Loucy (cell line): ENCODE measurements around the gene SEL1L.

ENCODE experiments used
- H2AFZ ChIP-seq: fragments of 200-600 bp; sonication (generic); 2 replicates; pipeline ENCODE4 v1.6.0; 2016; ENCODE audit warnings: antibody characterized with exemption, mild to moderate bottlenecking, low read length, moderate library complexity
- H3F3A ChIP-seq: fragments of 200-600 bp; 2 replicates; pipeline ENCODE4 v1.6.0; 2016; ENCODE audit warnings: antibody characterized with exemption, low read depth, mild to moderate bottlenecking
- H3K27me3 ChIP-seq: fragments of 200-600 bp; sonication (generic); 2 replicates; pipeline ENCODE4 v1.6.1; 2014; ENCODE audit warnings: low read length, mild to moderate bottlenecking; ENCODE audit not compliant: insufficient read depth, poor library complexity, severe bottlenecking
- H3K36me3 ChIP-seq: fragments of 200-600 bp; sonication (generic); 2 replicates; pipeline ENCODE4 v1.6.1; 2016; ENCODE audit warnings: low read length; ENCODE audit not compliant: insufficient read depth
- H3K4me1 ChIP-seq: fragments of 200-600 bp; sonication (generic); 2 replicates; pipeline ENCODE4 v1.5.1; 2014; ENCODE audit warnings: low read length, mild to moderate bottlenecking; ENCODE audit not compliant: insufficient read depth, poor library complexity, severe bottlenecking
- H3K4me2 ChIP-seq: fragments of 200-600 bp; sonication (generic); 2 replicates; pipeline ENCODE4 v1.6.0; 2014; ENCODE audit warnings: antibody characterized with exemption, low read length, low read depth, mild to moderate bottlenecking; ENCODE audit not compliant: poor library complexity, severe bottlenecking
- H3K4me3 ChIP-seq: fragments of 200-600 bp; sonication (generic); 2 replicates; pipeline ENCODE4 v1.5.1; 2014; ENCODE audit warnings: low read length, mild to moderate bottlenecking, mixed read lengths; ENCODE audit not compliant: poor library complexity, severe bottlenecking
- H3K79me2 ChIP-seq: fragments of 200-600 bp; sonication (generic); 2 replicates; pipeline ENCODE4 v1.6.1; 2014; ENCODE audit warnings: low read length; ENCODE audit not compliant: insufficient read depth
- H3K9ac ChIP-seq: fragments of 200-600 bp; sonication (generic); 2 replicates; pipeline ENCODE4 v1.6.0; 2014; ENCODE audit warnings: mild to moderate bottlenecking, low read depth, low read length, moderate library complexity; ENCODE audit not compliant: poor library complexity, severe bottlenecking
- H3K9me2 ChIP-seq: fragments of 200-600 bp; sonication (generic); replicated peaks from 2 replicates; pipeline ENCODE4 v1.6.1; 2016; ENCODE audit warnings: low read depth, low read length, mixed read lengths
- H3K9me3 ChIP-seq: fragments of 200-600 bp; sonication (generic); 2 replicates; pipeline ENCODE4 v1.6.1; 2014; ENCODE audit warnings: mild to moderate bottlenecking, antibody characterized with exemption, low read length, low read depth; ENCODE audit not compliant: insufficient read depth
- H4K20me1 ChIP-seq: fragments of 200-600 bp; sonication (generic); 2 replicates; pipeline ENCODE4 v1.6.0; 2014; ENCODE audit warnings: antibody characterized with exemption, low read length, mild to moderate bottlenecking; ENCODE audit not compliant: insufficient read depth, poor library complexity, severe bottlenecking
- CTCF ChIP-seq: fragments of 200-600 bp; sonication (generic); conservative IDR thresholded peaks from 2 replicates; pipeline ENCODE4 v1.5.1; 2014; ENCODE audit warnings: mild to moderate bottlenecking, antibody characterized with exemption, low read length
- EZH2phosphoT487 ChIP-seq: fragments of 200-600 bp; IDR thresholded peaks from 2 replicates; pipeline ENCODE4 v1.6.1; 2018; ENCODE audit warnings: antibody characterized with exemption, mild to moderate bottlenecking, moderate library complexity, borderline replicate concordance

Gene SEL1L

GRCh38 chr14:81427348-81428058, 106.2 kb downstream of the SEL1L start:
- Histone ChIP-seq H3K36me3 (no peaks in the 10 kb centered on the region), H2AFZ (no peak overlapping the region), H3K4me3 (no peak overlapping the region), H3F3A (no peaks in the 10 kb centered on the region), H4K20me1 (no peaks in the 10 kb centered on the region), H3K4me2 (no peak overlapping the region), H3K4me1 (no peaks in the 10 kb centered on the region), H3K9ac (no peak overlapping the region), H3K9me2 (no peaks in the 10 kb centered on the region), H3K27me3 (no peaks in the 10 kb centered on the region), H3K79me2 (no peaks in the 10 kb centered on the region), H3K9me3 (no peaks in the 10 kb centered on the region)
- no peak for TF ChIP-seq CTCF

- Histone ChIP-seq H3K9ac (no peak overlapping the region), H4K20me1 (no peaks in the 10 kb centered on the region), H3K4me1 (no peaks in the 10 kb centered on the region), H3K4me3 (no peak overlapping the region), H3K9me3 (no peaks in the 10 kb centered on the region), H3K27me3 (no peaks in the 10 kb centered on the region), H3K9me2 (no peaks in the 10 kb centered on the region), H3K4me2 (no peak overlapping the region), H3K36me3 (no peaks in the 10 kb centered on the region), H2AFZ (no peak overlapping the region), H3K79me2 (no peaks in the 10 kb centered on the region), H3F3A (no peaks in the 10 kb centered on the region)
- TF ChIP-seq CTCF (no peak), EZH2phosphoT487 (no peak)
Measured at GRCh38 chr14:81423504-81423903, 110.1 kb downstream of the SEL1L start.
